Stimulated activated CD4-positive, alpha-beta T cell treated with anti-CD3 and anti-CD28 coated beads, Interleukin-4, amount 100 ng/mL, for 4 hours (primary cell): Measurements from ENCODE around the gene GCNT2.
"Not testable (repeated sequence)": the region's sequence is repeated elsewhere in the genome, so short reads cannot be mapped to it uniquely, and the experiment has no call there.

Source experiments
- DNase-seq, 2 experiments: peaks; one replicate each; pipeline ENCODE4 v3.0.0-alpha.2; 2020

Gene GCNT2

GRCh38 chr6:10613723-10614122, 92.6 kb downstream of the GCNT2 start:
- no peak for DNase-seq

- DNase-seq, result no peak
Observed at GRCh38 chr6:10615675-10616074, 94.5 kb downstream of the GCNT2 start.

- not testable (repeated sequence) for DNase-seq
Observed at GRCh38 chr6:10616266-10616665, 95.1 kb downstream of the GCNT2 start.

GRCh38 chr6:10617008-10617696, 96.0 kb downstream of the GCNT2 start:
- DNase-seq, result no peak

GRCh38 chr6:10618409-10618808, 97.3 kb downstream of the GCNT2 start:
- no peak for DNase-seq

- DNase-seq, result no peak
Observed at GRCh38 chr6:10621213-10621612, 100.1 kb downstream of the GCNT2 start.

- DNase-seq, result no peak
Observed at GRCh38 chr6:10621847-10622246, 100.7 kb downstream of the GCNT2 start.

- DNase-seq, result no peak
Observed at GRCh38 chr6:10624836-10625235, 103.7 kb downstream of the GCNT2 start.

- DNase-seq, result no peak
Observed at GRCh38 chr6:10626154-10626741, 105.1 kb downstream of the GCNT2 start.

GRCh38 chr6:10627800-10628199, 106.6 kb downstream of the GCNT2 start:
- DNase-seq, result no peak

- DNase-seq, result no peak
Observed at GRCh38 chr6:10630178-10630577, 109.0 kb downstream of the GCNT2 start.

GRCh38 chr6:10633216-10633615, 112.1 kb downstream of the GCNT2 start:
- no peak for DNase-seq

GRCh38 chr6:10640412-10640811, 119.3 kb downstream of the GCNT2 start:
- no peak for DNase-seq

GRCh38 chr6:10641528-10641927, 120.4 kb downstream of the GCNT2 start:
- DNase-seq, result no peak

- no peak for DNase-seq
Observed at GRCh38 chr6:10643201-10643651, 122.1 kb downstream of the GCNT2 start.

GRCh38 chr6:10644225-10644624, 123.1 kb downstream of the GCNT2 start:
- DNase-seq, result no peak

GRCh38 chr6:10655508-10656055, 134.4 kb downstream of the GCNT2 start:
- DNase-seq, result no peak

- DNase-seq, result no peak
Observed at GRCh38 chr6:10658910-10659698, 138.0 kb downstream of the GCNT2 start.

GRCh38 chr6:10659699-10660348, 138.7 kb downstream of the GCNT2 start:
- DNase-seq, result no peak

- DNase-seq, result not testable (repeated sequence)
Observed at GRCh38 chr6:10660431-10661191, 139.5 kb downstream of the GCNT2 start.

GRCh38 chr6:10662207-10662606, 141.1 kb downstream of the GCNT2 start:
- DNase-seq, result no peak

- DNase-seq, result no peak
Observed at GRCh38 chr6:10662742-10663141, 141.6 kb downstream of the GCNT2 start.
